NCI-H446 (cell line): ENCODE results near the gene KCP.

Experiments
- DNase-seq, 2 experiments: peaks; one replicate each; lab custom pipeline; 2025; lab: John Stamatoyannopoulos, UW

Gene KCP

GRCh38 chr7:128874140-128875031 lies 36.1 kb downstream of the KCP start:
- no peak for DNase-seq

- no peak for DNase-seq
Observed at GRCh38 chr7:128873234-128873633, 37.3 kb downstream of the KCP start.

GRCh38 chr7:128872394-128872824 lies 38.1 kb downstream of the KCP start:
- DNase-seq = no peak

- DNase-seq = no peak
Observed at GRCh38 chr7:128871050-128871449, 39.5 kb downstream of the KCP start.

- no peak for DNase-seq
Observed at GRCh38 chr7:128869944-128870285, 40.6 kb downstream of the KCP start.

- no peak for DNase-seq
Observed at GRCh38 chr7:128869138-128869943, 41.2 kb downstream of the KCP start.

GRCh38 chr7:128868624-128869137 lies 41.8 kb downstream of the KCP start:
- DNase-seq = no peak

- DNase-seq = peak in 1 of 2 experiments; percentile 38
Observed at GRCh38 chr7:128867842-128868623, 42.5 kb downstream of the KCP start.

GRCh38 chr7:128867241-128867640 lies 43.3 kb downstream of the KCP start:
- DNase-seq = no peak

- DNase-seq = no peak
Observed at GRCh38 chr7:128865996-128866877, 44.3 kb downstream of the KCP start.

GRCh38 chr7:128865303-128865702 lies 45.2 kb downstream of the KCP start:
- no peak for DNase-seq

- DNase-seq = peak in 1 of 2 experiments; percentile 27
Observed at GRCh38 chr7:128863433-128863989, 47.0 kb downstream of the KCP start.

- peak; percentile 94 to 96 for DNase-seq
Observed at GRCh38 chr7:128862571-128863432, 47.7 kb downstream of the KCP start, which contains the start of gene ATP6V1F. Gene ATP6V1F (plus strand): TSS chr7:128862856. CDS start chr7:128862905, 49 bp downstream.

GRCh38 chr7:128861957-128862570 lies 48.4 kb downstream of the KCP start:
- DNase-seq = no peak

- DNase-seq = no peak
Observed at GRCh38 chr7:128860158-128861073, 50.1 kb downstream of the KCP start.

GRCh38 chr7:128859232-128860157 lies 51.0 kb downstream of the KCP start:
- peak in 1 of 2 experiments; percentile 30 for DNase-seq
